ENCODE measurements around the gene SLC12A8. TPM values are rescaled to one million over a fixed set of nuclear protein-coding genes. Genes with fewer than 3 reads are reported as not detected.

Gene SLC12A8, protein sequence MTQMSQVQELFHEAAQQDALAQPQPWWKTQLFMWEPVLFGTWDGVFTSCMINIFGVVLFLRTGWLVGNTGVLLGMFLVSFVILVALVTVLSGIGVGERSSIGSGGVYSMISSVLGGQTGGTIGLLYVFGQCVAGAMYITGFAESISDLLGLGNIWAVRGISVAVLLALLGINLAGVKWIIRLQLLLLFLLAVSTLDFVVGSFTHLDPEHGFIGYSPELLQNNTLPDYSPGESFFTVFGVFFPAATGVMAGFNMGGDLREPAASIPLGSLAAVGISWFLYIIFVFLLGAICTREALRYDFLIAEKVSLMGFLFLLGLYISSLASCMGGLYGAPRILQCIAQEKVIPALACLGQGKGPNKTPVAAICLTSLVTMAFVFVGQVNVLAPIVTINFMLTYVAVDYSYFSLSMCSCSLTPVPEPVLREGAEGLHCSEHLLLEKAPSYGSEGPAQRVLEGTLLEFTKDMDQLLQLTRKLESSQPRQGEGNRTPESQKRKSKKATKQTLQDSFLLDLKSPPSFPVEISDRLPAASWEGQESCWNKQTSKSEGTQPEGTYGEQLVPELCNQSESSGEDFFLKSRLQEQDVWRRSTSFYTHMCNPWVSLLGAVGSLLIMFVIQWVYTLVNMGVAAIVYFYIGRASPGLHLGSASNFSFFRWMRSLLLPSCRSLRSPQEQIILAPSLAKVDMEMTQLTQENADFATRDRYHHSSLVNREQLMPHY
- total RNA-seq = 6.1 to 7.7 TPM (median 7.4 TPM) in 3 replicates
- long read RNA-seq, transcript SLC12A8-207 (14 exons, 2,989 nt) = major isoform, 6 of 19 reads
- long read RNA-seq, partial matches to known transcripts = 2 of 19 reads
- long read RNA-seq, other reads (novel, unspliced or antisense) = 11 of 19 reads

DNA sequence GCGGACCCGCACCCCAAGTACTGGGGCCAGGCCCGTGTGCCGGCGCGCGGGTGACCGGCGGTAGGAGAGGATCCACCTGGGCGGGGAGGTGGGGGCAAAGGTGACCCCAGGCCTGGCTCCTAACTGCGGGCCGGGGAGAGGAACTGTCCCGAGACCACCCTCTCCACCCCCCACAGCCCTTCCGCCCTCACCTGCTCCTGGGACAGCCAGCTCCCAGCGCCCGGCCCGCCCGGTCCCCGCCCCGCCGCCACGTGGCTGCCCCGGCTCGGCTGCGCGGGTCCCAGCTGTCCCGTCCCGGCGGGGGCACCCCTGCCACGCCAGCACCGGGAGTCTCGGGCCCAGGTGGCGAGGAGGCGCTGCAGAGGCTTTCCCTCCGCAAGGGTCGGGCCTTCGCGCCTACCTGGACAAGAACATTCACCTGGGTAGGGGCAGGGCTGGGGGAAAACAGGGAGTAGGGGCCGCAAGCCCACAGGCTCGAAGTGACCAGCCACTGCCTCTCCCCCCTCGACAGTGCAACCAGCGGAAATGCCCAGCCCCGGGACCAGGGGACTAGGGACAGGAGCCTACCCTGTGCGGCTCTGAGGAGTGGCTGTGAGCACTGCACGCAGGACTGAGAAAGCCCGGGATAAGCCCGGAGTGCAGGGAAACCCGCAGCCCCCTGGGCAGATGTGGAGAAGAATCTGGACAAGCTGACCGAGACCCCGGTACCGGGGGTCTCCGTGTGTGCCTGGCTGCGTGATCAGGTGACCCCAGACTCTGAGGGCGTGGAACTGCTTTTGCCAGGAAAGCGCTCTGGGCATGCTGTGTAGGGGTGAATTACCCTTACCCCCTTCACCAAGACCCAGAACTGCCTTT is at the start of gene SLC12A8:
TSS of gene SLC12A8 (minus strand) at position 240 of the 855 bp plus-strand sequence. CDS start 1,399 bp downstream, outside the sequence.
- H3K36me3 Mint-ChIP-seq (ENCODE audit: low read depth) = no peaks in the 10 kb centered on the region
- TF ChIP-seq, protein P1, sequence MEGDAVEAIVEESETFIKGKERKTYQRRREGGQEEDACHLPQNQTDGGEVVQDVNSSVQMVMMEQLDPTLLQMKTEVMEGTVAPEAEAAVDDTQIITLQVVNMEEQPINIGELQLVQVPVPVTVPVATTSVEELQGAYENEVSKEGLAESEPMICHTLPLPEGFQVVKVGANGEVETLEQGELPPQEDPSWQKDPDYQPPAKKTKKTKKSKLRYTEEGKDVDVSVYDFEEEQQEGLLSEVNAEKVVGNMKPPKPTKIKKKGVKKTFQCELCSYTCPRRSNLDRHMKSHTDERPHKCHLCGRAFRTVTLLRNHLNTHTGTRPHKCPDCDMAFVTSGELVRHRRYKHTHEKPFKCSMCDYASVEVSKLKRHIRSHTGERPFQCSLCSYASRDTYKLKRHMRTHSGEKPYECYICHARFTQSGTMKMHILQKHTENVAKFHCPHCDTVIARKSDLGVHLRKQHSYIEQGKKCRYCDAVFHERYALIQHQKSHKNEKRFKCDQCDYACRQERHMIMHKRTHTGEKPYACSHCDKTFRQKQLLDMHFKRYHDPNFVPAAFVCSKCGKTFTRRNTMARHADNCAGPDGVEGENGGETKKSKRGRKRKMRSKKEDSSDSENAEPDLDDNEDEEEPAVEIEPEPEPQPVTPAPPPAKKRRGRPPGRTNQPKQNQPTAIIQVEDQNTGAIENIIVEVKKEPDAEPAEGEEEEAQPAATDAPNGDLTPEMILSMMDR (IDR thresholded peaks at IDR 0.05) = no peak
- no peaks in the 10 kb centered on the region for H3K9me3 Mint-ChIP-seq (ENCODE audit: low read depth)
- H3K4me3 Mint-ChIP-seq (ENCODE audit: unreplicated experiment) = peak within 1 kb of the TSS; percentile 65
- H3K4me1 Mint-ChIP-seq (ENCODE audit: low read depth) = peaks cover 17% of the 10 kb centered on the region
- H3K27me3 Mint-ChIP-seq (ENCODE audit: low read depth) = no peaks in the 10 kb centered on the region
- no peak for DNase-seq (ENCODE audit: low spot score)
- H3K27ac Mint-ChIP-seq (ENCODE audit: unreplicated experiment) = peak within 1 kb of the TSS; percentile 76

DNA sequence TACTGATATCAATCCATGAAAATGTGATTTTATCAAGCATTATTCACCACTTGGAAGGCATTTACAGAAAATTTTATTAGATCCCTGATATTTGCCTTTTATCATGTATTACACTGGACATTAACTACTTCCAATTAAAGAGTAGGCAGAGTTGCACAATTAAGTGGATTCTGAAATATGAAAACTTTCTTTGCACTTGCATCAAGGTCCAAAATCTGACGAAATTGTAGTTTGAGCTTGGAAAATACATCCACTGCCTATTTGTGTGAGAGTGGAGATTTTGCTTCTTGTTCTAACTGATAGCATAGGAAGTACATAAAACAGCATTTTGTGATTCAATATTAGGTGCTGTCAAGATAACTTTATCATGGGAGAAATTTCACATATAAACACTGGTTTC is 49.6 kb upstream of the SLC12A8 start:
- peaks cover 7% of the 10 kb centered on the region for H3K36me3 Mint-ChIP-seq (ENCODE audit: low read depth)
- H3K9me3 Mint-ChIP-seq (ENCODE audit: low read depth) = peaks cover 12% of the 10 kb centered on the region
- no peaks in the 10 kb centered on the region for H3K4me1 Mint-ChIP-seq (ENCODE audit: low read depth)
- H3K27ac Mint-ChIP-seq (ENCODE audit: unreplicated experiment) = no peak overlapping the region
- no peak overlapping the region for H3K4me3 Mint-ChIP-seq (ENCODE audit: unreplicated experiment)
- TF ChIP-seq, protein P1 (IDR thresholded peaks at IDR 0.05) = no peak
- no peak for DNase-seq (ENCODE audit: low spot score)
- H3K27me3 Mint-ChIP-seq (ENCODE audit: low read depth) = no peaks in the 10 kb centered on the region

DNA sequence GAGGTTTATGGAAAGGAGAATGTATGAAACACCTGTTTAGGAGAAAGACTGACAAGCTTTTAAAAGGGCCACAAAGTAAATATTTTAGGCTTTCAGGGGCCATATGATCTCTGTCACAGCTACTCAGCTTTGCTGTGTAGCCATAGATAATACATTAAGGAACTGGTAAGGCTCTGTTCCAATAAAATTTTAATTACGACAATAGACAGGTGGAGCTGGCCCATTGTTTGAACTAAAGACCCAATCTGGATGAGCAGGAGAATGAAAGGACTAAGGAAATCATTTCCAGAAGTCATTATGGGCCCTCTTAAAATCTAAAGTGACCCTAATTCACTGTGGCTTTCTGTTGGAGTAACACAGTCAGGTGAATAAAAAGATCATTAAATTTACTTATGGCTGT is 48.5 kb upstream of the SLC12A8 start:
- TF ChIP-seq, protein P1 (IDR thresholded peaks at IDR 0.05) = no peak
- Mint-ChIP-seq H3K27me3 (ENCODE audit: low read depth) (no peaks in the 10 kb centered on the region), H3K27ac (ENCODE audit: unreplicated experiment) (no peak overlapping the region), H3K9me3 (ENCODE audit: low read depth) (peaks cover 10% of the 10 kb centered on the region), H3K4me1 (ENCODE audit: low read depth) (no peaks in the 10 kb centered on the region), H3K36me3 (ENCODE audit: low read depth) (peaks cover 13% of the 10 kb centered on the region), H3K4me3 (ENCODE audit: unreplicated experiment) (no peak overlapping the region)
- DNase-seq (ENCODE audit: low spot score) = no peak

DNA sequence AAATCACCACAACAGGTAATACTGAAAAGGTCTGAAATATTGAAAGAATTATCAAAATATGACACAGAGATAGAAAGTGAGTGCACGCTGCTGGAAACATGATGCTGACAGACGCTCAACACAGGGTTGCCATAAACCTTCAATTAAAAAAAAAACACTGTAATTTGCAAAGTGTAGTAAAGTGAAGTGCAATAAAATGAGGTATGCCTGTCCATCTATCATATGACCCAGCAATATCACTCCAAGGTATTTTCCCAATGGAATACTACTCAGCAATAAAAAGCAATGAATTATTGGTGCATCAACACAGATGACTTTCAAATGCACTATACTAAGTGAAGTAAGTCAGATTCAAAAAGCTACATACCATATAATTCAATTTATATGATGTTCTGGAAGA is 47.6 kb upstream of the SLC12A8 start:
- H3K4me3 Mint-ChIP-seq (ENCODE audit: unreplicated experiment) = no peak overlapping the region
- DNase-seq (ENCODE audit: low spot score) = no peak
- peaks cover 10% of the 10 kb centered on the region for H3K9me3 Mint-ChIP-seq (ENCODE audit: low read depth)
- TF ChIP-seq, protein P1 (IDR thresholded peaks at IDR 0.05) = no peak
- H3K36me3 Mint-ChIP-seq (ENCODE audit: low read depth) = peaks cover 15% of the 10 kb centered on the region
- no peak overlapping the region for H3K27ac Mint-ChIP-seq (ENCODE audit: unreplicated experiment)
- H3K27me3 Mint-ChIP-seq (ENCODE audit: low read depth) = no peaks in the 10 kb centered on the region
- no peaks in the 10 kb centered on the region for H3K4me1 Mint-ChIP-seq (ENCODE audit: low read depth)
